ENCODE results near the gene SLC25A22. TPM values are rescaled to one million over a fixed set of nuclear protein-coding genes. Genes with fewer than 3 reads are reported as not detected.

SLC25A22 gene
- total and polyA plus RNA-seq, 12 donors = 2.2 to 11.1 (median 4.0) TPM

DNA sequence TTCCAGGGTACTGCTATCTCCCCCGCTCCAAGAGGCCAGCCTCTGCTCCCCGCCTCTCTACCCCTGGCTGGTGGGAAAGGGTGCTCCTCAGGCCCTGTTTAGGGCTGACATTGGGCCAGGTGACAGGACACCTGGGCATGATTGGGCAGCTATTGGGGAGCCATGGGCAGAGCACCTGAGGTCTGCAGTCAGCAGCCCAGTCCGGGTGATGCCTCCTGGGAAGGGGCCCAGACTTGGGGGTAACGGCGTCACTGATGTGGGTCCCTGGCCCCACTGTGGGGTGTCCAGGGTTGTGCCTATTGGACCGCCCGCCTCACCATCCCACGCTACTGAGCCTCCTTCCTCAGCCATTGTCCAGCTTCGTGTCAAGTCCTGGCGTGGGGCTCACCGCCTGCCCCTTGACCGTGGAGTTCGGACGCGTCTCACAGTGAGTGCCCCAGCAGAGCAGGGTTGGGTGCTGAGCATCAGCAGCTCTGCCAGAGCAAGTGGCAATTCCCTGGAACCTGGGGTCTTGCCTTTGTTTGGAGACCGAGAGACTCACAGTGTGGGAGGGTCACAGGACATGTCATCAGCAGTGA, 18.0 kb downstream of the SLC25A22 start:
- Histone ChIP-seq H3K36me3 (peaks cover 0 to 6% (median 0%) of the 10 kb centered on the region in 9 donors), H3K4me3 (no peak overlapping the region), H3K27me3 (no peaks in the 10 kb centered on the region), H3K9me3 (no peaks in the 10 kb centered on the region), H3K4me1 (peaks cover 8 to 51% (median 38%) of the 10 kb centered on the region in 9 donors), H3K27ac (no peak overlapping the region)
- TF ChIP-seq, protein P1, sequence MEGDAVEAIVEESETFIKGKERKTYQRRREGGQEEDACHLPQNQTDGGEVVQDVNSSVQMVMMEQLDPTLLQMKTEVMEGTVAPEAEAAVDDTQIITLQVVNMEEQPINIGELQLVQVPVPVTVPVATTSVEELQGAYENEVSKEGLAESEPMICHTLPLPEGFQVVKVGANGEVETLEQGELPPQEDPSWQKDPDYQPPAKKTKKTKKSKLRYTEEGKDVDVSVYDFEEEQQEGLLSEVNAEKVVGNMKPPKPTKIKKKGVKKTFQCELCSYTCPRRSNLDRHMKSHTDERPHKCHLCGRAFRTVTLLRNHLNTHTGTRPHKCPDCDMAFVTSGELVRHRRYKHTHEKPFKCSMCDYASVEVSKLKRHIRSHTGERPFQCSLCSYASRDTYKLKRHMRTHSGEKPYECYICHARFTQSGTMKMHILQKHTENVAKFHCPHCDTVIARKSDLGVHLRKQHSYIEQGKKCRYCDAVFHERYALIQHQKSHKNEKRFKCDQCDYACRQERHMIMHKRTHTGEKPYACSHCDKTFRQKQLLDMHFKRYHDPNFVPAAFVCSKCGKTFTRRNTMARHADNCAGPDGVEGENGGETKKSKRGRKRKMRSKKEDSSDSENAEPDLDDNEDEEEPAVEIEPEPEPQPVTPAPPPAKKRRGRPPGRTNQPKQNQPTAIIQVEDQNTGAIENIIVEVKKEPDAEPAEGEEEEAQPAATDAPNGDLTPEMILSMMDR (IDR thresholded peaks at IDR 0.05) = no peak
- WGBS, 2 donors = 94 to 95% methylated on average over 16 of the region's 16 CpGs
- peak in 1 of 2 donors; percentile 11 for DNase-seq
- intact Hi-C loops (cut with DNase I) = loop anchor here in 1 of 10 donors (2.0 kb wide), 1 partner anchor 15 kb away; no protein-coding TSS in a partner anchor
- ATAC-seq = no peak

DNA sequence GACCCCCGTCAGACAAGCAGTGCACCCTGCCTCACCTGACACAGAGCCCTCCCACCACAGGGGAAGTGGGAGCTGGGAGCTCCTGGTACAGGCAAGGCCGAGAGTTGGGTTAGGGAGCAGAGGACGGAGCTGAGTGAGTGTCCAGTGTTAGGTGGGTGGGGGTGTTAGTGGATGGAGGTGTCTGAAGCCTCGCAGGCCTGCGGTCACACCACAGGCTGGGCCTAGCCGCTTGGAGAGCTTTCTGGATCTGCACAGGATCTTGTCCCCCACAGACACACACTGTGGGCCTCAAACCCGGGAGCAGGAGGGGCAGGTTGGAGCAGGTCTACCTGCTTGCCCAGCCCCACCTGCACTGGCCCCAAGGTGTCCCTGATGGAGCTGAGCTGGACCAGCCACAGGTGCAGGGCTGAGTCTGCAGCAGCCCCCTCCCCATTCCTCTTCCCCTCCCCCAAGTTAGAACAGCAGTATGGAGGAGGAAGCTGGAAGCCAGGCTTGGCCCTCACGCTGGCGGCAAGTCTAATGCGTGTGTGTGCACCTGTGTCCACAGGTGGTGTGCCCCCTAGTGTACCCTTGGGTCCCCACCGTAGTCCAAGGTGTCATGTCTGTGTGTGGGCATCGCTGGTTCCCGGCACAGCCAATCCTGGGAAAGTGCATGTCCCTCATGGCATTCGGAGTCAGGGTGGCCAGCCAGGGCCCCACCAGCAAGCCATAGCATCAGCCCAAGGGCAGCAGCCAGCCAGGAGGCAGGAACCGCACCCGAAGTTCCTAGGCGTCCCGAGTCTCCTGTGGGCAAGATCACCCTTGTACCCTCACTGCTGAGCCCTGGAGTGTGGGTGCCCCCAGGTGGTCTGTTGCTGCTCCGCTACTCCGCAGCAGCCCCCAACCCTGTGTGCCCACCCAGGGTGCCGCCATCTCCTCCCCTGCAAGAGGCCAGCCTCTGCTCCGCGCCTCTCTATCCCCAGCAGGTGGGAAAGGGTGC, 18.8 kb downstream of the SLC25A22 start:
- ATAC-seq (no peak), DNase-seq (peak in 1 of 2 donors; percentile 11)
- H3K36me3 ChIP-seq = peaks cover 0 to 8% (median 0%) of the 10 kb centered on the region in 9 donors
- H3K4me3 ChIP-seq = no peak overlapping the region
- H3K27me3 ChIP-seq = no peaks in the 10 kb centered on the region
- WGBS, 2 donors = 94 to 95% methylated on average over 23 of the region's 23 CpGs
- TF ChIP-seq, protein P1 (IDR thresholded peaks at IDR 0.05) = no peak
- no peaks in the 10 kb centered on the region for H3K9me3 ChIP-seq
- H3K27ac ChIP-seq = no peak overlapping the region
- intact Hi-C loops (cut with DNase I) = no loop called here
- peaks cover 8 to 59% (median 38%) of the 10 kb centered on the region in 9 donors for H3K4me1 ChIP-seq

DNA sequence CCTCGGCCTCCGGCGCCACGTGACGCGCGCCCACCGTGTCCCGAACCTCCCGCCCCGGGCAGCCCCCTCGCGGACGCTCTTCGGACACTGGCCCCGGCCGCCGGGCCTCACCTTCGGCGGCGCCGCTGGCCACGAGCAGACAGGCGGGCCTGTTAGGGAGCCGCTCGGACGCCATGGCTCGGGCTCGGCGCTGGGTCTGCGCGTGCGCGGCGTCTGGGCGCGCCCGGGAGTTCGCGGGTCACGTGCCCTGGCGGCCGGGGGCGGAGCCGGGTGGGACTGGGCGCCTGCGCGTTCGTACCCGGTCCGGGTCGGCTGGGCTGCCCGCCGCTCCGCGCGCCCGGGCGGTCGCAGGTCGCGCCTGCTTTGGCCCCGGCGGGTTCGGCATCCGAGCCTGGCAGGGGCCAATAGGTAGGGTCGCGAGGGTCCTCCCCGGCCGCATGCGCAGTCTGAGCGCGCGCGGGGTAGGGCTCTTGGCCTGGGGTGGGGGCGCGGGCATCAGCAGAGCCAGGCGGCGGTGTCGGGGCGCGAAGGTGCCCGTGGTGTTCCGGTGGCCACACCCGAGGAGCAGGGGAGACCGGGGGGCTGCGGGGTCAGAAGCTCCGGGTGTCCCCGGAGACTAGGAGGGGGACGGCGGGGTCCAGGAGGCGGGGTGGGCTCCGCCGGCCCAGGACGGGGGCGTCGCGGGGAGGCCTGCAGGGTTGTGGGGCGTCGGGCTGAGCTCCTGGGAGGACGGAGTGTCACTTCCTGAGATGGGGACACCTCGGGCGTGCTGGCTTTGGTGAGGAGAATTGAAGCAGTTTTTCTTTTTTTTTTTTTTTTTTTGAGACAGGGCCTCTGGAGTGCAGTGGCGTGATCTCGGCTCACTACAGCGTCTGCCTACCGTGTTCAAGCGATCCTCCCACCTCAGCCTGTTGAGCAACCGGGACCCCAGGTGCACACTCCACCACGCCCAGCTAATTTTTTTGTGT, 20.5 kb downstream of the SLC25A22 start, which contains the start of gene GATD1:
TSS of gene GATD1 (minus strand) at position 200 of the 968 bp plus-strand sequence. CDS start at position 175, 25 bp downstream.
- H3K36me3 ChIP-seq = peaks cover 0 to 25% (median 0%) of the 10 kb centered on the region in 9 donors
- no peaks in the 10 kb centered on the region for H3K9me3 ChIP-seq
- intact Hi-C loops (cut with DNase I) = loop anchor here in 1 of 10 donors (2.0 kb wide), 1 partner anchor 19 kb away; no protein-coding TSS in a partner anchor
- H3K27me3 ChIP-seq = no peaks in the 10 kb centered on the region
- WGBS, 2 donors = 1 to 2% methylated on average over 103 to 110 of the region's 110 CpGs
- DNase-seq (peak; percentile 90 to 96), ATAC-seq (peak; percentile 86 to 98 (median 92))
- peak within 1 kb of the TSS; percentile 63 to 97 (median 87) for H3K4me3 ChIP-seq
- peaks cover 8 to 53% (median 29%) of the 10 kb centered on the region in 9 donors for H3K4me1 ChIP-seq
- TF ChIP-seq, protein P1 (IDR thresholded peaks at IDR 0.05) = peak in 1 of 9 donors; percentile 7
- H3K27ac ChIP-seq = peak within 1 kb of the TSS; percentile 61 to 91 (median 86)
